GM04504 (cell line): ENCODE results near the gene VPS45.
"Not testable (repeated sequence)": the region's sequence is repeated elsewhere in the genome, so short reads cannot be mapped to it uniquely, and the experiment has no call there.

ENCODE experiments used
- DNase-seq: peaks from one replicate; pipeline ENCODE4 v3.0.0-alpha.2; 2012; ENCODE audit warnings: low read depth

VPS45 gene

DNA sequence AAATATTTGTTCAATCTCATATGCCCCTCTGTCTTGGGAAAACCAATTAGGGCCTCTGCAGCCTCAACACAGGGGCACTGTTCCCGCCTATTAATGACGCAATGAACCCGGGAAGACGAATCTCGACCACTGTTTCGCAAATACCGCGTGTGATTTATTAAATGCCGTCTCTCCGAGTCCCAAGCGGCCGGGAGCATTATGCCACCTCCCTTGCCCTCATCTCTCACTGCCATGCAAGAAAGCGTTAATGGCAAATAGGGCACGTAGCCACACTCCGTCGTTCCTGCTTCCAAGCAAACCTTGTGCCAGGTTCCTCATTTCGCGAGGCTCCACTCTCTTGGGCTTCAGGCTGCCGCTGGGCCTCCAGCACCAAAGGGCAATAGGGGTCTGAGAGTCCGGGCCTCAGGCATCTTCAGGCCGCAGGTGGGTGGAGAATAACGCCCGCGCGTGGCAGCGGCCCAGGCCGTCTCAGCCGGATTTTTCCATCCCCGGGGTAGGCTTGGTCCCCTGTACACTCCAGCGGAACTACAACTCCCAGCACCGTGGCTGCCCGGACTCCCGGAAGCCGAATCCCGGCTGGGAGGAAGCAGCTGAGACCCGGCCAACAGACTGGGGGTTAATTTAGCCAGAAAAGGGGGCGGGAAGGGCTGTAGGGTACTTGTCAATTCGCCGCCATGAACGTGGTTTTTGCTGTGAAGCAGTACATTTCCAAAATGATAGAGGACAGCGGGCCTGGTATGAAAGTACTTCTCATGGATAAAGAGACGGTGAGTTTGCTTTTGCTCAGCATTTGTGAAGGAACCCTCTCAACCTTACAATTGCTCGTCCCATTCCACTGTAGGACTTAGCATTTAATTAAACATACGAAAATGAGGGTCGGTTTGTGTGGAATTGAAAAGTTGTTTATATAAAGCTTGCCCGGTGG is at the start of gene VPS45:
VPS45 (plus strand) TSS at position 593 of the 925 bp plus-strand sequence; CDS start at position 675, 82 bp downstream.
- DNase-seq, result peak; percentile 78

DNA sequence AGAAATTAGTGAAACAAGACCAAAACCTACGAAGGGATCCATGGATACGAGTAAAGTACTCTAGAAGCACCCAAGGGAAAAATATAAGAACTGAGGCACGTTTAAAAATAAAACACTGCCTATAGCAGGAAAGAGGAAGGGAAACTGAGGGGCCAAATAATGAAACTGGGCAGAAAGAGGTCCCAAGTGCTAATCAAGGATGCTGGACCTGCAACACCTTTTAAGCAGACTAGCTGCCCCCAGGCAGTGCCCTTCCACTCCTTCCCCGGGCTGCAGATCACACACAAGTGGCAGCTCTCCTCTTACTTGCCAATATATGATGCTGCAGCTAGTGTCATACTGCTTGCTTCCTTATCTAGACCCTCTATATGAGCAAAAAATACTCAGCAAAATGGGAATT is 49.4 kb upstream of the VPS45 start:
- no peak for DNase-seq

DNA sequence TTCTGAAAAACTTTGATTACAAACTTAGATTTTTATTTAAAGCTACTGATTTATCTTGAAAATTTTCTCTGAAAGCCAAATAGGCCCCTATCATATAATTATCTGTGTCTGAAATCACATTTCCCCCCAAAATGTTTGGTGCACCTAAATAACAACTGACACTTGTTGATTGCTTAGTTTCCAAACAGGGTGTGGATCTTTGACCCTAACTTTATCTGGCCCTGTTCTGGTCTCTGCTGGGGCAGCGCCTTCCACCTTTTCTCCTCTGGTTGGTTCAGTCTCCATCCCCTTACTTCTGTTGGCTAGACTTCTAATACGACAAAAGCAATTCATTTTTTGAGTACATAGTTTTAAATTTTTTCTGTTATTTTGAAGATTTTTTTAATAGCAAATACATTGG is 46.9 kb upstream of the VPS45 start:
- no peak for DNase-seq

DNA sequence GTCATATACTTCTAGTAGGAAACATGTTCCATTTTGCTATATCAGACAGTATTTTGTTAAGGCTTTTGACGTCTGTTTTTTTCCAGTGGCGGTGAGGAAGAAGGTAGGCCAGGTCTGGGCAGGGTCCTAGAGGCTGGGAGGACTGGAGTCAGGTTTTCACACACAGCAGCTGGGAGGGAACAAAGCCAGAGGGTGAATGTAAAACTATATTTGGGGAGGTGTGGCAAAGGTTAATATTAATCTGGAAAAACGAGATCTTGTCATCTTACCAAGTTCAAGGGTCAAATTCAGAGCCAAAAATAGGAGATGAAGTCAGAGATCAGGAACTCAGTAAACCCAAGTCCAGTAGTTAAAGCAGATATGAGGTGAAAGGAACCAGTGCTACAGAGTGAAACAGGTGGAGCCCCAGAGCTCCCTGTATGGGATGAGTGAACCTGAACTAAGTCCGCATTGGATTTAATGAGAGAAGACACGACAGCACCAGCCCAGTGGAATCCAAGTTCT is 46.3 kb upstream of the VPS45 start:
- no peak for DNase-seq

DNA sequence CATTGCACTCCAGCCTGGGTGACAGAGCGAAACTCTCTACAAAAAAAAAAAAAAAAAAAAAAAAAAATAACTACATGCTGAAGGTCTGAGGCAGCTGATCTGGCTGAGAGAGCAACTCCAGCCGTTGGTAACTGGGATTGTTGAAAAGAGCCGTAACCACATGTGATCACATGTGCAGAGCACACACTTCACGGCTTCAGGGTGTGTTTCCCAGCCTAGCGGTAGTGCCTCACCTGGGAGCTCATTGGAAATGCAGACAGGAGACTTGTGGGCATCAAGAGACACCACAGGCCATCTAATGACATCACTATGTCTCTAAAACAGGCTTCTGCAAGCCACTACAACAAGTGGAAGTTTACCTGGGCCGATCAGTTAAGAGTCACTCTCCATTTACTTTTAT is 45.2 kb upstream of the VPS45 start:
- DNase-seq, result no peak

GRCh38 chr1:150024156-150024555 is 43.4 kb upstream of the VPS45 start:
- no peak for DNase-seq

- DNase-seq, result no peak
Measured at GRCh38 chr1:150028322-150028721, 39.3 kb upstream of the VPS45 start.

- DNase-seq, result no peak
Measured at GRCh38 chr1:150034336-150034735, 33.2 kb upstream of the VPS45 start.

DNA sequence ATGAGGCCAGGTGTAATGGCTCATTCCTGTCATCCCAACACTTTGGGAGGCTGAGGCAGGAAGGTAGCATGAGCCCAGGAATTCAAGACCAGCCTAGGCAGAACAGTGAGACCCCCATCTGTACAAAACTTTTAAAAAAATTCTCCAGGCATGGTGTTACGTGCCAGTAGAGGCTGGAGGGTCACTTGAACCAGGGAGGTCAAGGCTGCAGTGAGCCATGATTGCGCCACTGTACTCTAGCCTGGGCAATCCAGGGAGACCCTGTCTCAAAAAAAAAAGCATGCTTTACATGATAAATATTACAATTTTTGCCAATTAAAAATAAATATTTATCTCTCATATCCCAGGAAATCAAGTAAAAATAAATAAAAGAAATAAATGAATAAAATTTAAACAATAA is 17.6 kb upstream of the VPS45 start:
- DNase-seq, result no peak

GRCh38 chr1:150051089-150051373 is 16.5 kb upstream of the VPS45 start:
- no peak for DNase-seq

DNA sequence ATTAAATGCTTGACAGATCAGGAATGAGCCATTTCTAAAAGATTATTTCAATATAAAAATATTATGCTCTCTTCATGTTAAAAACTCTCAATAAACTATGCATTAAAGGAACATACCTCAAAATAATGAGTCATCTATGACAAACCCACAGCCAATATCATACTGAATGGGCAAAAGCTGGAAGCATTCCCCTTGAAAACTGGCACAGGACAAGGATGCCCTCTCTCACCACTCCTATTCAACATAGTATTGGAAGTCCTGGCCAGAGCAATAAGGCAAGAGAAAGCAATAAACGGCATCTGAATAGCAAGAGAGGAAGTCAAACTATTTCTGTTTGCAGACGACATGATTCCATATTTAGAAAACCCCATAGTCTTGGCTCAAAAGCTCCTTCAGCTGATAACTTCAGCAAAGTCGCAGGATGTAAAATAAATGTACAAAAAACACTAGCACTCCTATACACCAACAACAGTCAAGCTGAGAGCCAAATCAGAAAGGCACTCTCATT is 15.6 kb upstream of the VPS45 start:
- not testable (repeated sequence) for DNase-seq

DNA sequence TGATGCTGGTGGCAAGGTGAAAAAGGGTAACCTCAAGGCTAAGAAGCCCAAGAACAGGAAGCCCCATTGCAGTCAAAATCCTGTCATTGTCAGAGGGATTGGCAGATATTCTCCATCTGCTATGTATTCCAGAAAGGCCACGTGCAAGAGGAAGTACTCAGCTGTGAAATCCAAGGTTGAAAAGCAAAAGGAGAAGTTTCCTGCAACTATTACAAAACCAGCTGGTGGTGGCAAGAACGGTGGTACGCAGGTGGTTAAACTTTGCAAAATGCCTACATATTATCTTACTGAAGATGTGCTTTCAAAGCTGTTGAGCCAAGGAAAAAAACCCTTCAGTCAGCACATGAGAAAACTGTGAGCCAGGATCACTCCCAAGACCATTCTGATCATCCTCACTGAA is 13.7 kb upstream of the VPS45 start:
- no peak for DNase-seq

DNA sequence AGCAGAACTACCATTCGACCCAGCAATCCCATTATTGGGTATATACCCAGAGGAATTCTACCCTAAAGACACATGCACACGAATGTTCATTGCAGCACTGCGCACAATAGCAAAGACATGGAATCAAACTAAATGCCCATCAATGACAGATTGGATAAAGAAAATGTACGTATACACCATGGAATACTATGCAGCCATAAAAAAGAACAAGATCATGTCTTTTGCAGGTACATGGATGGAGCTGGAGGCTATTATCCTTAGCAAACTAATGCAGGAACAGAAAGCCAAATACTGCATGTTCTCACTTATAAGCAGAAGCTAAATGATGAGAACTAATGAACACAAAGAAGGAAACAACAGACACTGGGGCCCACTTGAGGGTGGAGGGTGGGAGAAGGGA is 12.1 kb upstream of the VPS45 start:
- not testable (repeated sequence) for DNase-seq

GRCh38 chr1:150056407-150056806 is 11.2 kb upstream of the VPS45 start:
- no peak for DNase-seq

DNA sequence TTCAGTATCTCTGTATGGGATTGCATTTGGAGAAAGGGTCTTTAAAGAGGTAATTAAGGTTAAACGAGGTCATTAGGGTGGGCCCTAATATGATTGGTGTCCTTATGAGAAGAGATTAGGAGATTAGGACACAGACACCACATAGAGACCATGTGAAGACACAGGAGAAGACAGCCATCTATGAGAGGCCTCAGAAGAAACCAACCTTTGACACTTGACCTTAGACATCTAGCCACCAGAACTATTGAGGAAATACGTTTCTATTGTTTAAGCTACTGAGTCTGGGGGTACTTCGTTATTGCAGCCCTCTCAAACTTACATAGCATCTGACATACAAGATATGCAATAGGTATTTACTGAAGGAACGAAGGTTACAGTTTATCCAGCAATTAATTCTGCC is 7.3 kb upstream of the VPS45 start:
- no peak for DNase-seq

- DNase-seq, result peak; percentile 91
Measured at GRCh38 chr1:150061632-150062101, 5.9 kb upstream of the VPS45 start.

DNA sequence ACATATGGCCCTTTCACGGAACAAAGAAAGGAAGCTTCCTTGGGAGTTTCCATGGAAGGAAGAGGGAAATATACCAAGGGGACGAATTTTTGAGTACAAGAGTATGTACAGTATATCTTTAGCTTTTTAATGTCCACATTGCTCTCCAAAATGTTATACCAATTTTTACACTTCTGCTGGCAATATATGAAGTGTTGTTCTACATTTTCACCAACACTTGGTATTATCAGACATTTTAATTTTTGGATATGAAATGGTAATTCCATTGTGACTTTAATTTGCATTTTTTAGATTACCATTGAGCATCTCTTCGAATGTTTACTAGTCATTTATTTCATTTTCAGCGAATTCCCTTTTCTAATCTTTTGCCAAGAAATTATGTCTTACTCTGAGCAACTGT is 5.5 kb upstream of the VPS45 start:
- DNase-seq, result no peak

DNA sequence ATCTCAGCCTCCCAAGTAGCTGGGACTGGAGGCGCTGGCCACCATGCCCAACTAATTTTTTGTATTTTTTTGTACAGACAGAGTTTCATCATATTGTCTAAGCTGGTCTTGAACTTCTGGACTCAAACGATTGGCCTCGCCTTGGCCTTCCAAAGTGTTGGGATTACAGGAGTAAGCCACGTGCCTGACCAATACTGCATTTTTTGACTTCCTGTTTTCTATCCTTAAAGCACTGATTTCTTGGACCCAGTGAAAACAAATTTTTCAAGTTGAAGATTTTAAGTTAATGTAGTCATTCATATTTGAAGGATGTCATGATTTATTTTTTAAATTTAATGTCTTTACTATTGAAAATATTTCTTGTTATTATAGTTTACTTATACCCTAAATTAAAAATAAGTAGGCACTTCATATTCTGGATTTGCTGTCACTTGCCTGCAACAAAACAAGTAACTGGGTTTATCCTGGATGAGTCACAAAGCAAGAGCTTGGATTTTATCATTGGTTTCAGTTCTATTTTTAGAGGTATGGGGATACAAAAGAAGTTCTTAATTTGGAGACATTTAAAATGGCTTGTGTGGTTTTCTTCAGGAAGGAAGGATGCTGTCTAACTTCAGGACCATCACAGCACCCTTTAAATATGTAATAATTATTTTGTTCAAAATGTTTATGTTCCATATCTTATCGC is 2.2 kb upstream of the VPS45 start:
- no peak for DNase-seq

- no peak for DNase-seq
Measured at GRCh38 chr1:150066328-150066727, 1.2 kb upstream of the VPS45 start.

- DNase-seq, result no peak
Measured at GRCh38 chr1:150066838-150067183, 765 bp upstream of the VPS45 start.

DNA sequence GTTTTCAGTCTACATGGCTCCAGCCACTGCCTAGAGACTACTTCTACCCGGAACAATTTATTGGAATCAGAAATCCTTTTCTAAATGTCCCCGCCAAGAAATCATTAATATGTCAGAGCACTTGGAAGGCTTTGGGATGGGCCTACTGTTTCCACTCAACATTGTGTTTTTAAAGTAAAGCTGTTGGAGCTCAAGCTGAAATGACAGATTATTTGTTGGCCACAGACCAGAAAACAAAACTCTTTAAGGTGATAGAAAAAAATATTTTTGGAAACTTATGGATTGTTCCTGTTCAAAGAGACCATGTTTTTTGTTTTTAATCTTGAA is 496 bp downstream of the VPS45 start:
- no peak for DNase-seq

DNA sequence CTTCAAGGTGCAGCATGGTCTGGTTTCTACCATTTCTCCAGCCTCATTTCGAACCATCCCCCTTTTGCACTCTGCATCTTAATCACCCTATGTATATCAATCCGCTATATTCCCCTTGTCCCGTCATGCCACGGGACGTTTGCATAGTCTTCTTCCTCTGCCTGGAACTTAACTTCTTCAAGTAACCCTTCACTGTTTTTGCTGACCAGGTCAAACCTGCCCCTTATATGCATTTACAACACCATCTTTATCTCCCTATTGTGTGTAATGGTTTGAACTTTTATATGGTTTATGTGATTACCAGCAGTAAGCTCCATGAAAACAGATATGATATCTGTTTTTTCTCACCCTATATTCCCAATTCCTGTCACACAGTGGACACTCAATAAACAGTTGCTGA is 2.3 kb downstream of the VPS45 start:
- DNase-seq, result no peak

DNA sequence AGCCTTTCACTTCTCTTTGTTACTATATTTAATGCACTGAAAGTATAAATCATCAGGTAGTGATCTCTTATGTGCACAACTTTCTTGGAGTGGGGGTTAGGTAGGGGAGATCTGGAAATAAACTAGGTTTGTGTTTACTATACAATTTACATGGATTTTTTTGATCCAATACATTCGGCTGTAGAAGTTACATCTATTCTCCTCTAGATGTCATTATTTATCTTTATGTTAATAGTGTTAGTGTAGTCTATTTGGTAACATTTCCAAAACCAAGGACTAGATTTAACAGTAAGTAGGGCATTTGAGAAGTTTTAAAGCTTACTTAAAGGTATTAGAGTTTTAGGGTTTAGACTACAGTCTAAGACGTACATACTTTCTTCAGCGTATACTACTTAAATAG is 5.4 kb downstream of the VPS45 start:
- DNase-seq, result no peak
